ENCODE results near the gene SH2D3C.

Gene SH2D3C

DNA sequence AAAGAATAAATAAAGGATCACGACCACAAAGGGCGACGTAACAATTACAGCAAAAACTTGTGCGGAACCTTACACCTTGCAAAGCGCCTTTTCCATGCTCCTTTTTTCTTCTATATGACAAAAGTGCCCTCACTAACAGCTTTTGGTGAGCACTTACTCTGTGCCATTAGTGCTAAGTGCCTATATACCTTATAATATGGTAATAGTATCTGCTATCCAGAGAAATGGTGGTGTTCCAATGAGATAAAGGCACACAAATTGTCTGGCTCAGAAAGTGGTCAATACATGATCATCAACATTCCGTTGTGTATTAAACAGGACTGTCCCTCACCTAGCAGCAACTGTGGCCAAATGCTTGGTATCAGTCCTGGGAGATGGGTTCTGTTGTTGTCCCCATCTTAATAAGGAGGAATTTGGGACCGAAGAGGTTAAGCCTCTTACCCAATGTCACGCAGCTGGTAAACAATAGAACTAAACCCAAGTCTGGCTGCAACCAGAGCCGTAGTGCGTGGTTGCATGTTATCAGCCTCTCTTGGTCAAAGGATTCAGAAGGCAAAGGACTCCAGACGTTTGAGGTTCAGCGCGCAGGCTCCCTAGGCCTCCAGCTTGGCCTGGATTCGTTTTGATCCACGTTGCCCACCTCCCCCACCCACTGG is 42.8 kb downstream of the SH2D3C start:
- no peak for FAIRE-seq

DNA sequence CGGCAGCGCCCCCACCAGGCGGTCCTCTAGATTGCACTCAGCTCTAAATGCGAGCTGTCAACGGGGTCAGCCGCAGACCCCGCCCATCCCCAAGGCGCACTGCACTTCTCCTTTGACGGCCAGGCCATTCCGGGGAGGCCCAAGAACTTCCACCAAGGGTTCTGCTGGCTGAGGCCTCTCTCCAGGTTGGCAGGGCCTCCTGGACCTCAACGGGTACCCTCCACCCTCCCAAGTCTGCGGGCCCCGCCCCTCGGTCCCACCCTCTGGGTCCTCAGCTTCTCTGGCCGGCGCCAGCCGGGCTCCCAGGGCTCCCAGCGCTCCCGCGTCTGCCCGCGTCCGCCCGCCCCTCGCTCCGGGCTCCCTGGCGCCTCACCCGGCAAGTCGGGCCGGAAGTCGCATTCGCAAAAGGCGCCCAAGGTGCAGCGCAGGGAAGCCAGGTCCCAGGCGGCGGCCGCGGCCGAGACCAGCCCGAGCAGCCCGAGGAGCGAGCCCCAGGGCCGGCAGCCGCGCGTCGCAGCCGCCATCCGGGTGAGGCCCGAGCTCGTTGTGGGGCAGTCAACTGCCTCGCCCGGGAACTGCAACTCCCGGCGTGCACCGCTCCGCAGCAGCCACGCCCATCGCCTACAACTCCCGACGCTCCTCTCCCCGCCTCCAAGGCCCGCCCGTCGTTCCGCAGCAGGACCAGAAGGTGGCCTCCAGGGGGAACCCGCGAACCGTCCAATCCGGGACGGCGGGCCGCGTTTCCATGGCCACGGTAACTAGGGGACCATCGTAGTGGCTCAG is 43.5 kb downstream of the SH2D3C start, which contains the start of gene TOR2A:
TSS of gene TOR2A (minus strand) at position 548 of the 783 bp plus-strand sequence. CDS start at position 524, 24 bp downstream.
- FAIRE-seq = peak; percentile 65

DNA sequence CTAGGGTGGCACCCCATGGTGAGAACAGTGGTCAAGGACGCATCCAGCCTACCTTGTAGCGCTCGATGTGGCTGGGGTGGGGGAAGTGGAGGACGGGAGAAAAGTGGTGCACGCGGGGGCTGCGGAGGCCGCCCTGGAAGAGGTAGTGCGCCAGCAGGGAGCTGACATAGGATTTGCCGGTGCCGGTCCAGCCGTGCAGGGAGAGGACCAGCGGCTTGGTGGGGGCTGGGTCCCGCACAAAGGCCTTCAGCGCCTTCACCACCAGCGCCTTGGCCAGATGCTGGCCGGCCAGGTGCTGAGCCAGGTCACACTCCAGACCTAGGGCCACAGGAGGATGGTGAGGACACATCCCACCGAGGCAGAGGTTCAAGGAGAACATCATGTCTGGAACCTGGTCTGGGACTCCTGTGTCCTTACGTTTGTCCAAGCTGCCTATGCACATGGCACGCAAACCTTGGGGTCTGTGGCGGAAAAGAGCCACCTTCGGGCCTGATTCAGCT is 44.2 kb downstream of the SH2D3C start:
- no peak for FAIRE-seq

DNA sequence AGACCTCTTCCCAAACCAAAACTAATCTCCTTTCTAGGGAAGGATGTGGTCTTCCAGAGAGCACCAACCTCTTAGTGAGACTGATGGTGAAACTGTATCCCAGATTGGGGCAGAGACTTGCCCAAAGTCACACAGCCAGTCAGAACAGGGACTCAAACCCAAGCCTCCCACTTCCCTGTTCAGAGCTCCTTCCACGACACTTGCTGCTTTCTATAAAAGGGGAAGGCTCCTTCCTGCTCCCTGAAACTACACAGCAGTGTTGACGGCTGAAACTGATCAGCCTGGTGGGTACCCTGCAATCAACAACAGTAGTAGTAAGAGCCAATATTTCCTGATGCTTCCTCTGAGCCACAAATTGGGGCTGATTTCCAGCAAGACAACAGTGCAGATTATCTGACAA is 44.9 kb downstream of the SH2D3C start:
- no peak for FAIRE-seq

DNA sequence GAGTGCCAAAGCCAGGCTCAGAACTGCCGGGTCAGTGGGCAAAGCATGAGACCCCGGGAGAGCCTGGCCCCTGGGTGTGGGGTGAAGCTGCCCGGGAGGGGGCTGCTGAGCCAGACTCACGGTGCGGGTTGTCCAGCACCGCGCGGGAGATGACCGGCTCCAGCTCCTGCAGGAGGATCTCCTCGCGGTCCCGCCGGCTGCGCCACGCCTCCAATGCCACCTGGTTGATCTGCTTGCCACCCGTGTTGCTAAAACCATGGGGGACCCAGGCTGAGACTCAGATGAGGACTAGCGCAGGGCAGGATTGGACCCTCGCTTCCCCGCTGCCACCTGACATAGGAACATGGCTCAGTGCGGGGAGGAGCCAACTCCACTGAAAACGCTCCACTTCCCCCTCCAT is 46.0 kb downstream of the SH2D3C start:
- FAIRE-seq = no peak

DNA sequence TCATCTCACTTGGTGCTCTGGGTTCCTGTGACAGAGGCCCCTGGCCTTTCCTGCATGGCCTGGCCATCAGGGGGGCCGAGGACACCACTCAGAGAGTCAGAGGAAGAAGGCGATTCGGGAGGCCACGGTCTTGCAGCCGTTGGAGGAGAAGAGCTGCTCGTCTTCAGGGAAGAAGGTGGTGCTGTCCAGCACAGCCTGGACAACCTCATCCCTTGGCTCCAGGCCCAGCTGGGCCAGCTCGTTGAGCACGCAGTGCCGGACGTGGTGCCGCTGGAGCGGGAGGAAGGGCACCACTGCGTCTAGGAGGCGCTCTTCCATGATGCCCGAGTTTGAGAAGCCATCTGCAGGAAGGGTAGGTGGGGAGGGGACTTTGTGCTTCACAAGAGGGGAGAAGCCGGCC is 46.5 kb downstream of the SH2D3C start:
- no peak for FAIRE-seq

DNA sequence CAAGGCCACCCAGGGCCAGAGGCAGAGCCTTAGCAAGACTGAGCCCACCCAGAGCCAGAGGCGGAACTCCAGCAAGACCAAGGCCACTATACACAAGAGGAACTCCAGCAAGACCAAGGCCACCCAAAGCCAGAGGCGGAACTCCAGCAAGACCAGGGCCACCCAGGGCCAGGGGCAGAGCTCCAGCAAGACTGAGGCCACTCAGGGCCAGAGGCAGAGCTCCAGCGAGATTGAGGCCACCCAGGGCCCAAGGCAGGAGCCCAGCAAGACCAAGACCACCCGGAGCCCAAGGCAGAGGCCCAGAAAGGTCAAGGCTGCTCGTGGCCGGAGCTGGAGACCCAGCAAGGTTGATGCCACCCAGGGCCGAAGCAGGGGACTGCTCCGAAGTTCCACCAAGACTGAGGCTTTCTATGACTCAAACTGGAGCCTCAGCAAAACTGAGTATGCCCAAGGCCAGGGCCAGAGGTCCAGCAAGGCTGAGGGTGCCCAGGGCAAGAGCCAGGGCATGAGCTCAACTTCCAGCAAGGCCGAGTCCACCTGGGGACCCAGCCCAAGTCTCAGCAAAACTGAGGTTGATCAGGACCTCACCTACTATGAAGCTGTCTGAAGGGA is 47.6 kb downstream of the SH2D3C start:
- no peak for FAIRE-seq

DNA sequence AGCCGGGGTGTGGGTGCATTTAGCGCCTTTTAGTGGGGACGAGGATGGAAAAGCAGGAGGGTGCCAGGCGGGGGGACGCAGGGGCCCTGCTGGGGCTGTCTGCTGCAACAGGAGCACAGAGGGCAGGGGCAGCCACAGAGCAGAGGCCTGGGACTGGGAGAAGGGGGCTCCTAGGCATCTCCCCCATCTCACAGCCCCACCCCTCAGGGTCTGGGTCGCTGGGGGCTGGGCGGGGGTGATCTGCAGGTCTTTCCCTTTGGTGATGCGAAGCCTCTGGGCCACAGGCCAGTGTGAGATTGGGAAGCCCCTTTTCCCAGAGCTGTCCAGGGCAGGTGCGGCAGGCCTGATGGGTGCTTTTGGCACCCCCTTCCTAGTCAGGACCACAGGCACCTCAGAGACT is 48.2 kb downstream of the SH2D3C start:
- no peak for FAIRE-seq

DNA sequence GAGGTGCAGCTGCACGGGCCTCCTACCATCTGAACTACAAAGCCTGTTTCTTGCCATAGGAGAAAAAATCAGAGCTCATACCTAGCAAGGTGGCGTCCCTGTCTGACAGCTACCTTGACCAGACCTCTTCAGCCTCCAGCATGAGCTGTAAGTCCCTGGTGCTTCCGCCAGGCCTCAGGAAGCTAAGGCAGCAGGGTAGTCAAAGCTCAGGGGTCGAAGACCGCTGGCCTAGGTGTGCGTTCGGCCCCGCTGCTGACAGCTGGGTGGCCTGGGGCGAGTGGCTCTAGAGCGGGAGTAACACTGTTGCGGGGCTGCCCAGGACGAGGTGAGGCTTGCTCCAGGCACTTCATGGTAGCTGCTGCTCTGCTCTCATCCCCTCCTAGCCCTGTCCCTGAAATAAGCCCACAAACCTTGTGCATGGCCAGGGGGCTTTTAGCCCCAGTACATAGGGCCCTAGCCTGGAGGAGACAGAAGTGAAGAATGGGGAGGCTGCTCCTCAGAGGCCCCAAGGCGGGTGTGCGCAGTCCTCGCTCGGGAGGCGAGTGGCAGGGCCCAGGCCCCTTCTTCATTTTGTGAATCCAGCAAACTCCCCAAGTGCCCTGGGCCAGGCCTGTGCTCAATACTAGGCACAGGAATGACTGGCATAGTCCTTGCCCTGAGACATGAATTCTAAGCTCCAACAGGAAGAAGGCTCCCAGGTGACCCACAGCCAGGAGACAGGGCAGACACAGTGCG is 48.8 kb downstream of the SH2D3C start:
- FAIRE-seq = no peak

DNA sequence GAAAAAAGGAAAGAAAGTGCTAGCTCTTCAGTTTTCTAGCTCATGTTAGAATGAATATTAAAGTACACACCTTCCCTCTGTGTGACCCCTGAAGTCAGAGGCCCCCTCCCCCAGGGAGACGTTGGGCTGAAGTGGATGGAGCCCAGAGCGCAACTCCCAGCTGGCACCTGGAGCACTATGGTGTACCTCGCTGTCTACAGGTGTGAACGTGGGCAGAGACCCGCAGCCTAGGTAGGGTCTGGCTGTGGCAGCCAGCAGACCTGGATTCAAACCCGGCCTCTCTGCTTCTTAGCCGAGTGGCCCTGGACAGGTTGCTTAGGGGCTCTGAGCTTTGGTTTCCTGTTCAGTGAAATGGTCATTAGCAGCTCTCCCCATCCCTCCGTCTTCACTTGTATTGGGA is 49.7 kb downstream of the SH2D3C start:
- no peak for FAIRE-seq

DNA sequence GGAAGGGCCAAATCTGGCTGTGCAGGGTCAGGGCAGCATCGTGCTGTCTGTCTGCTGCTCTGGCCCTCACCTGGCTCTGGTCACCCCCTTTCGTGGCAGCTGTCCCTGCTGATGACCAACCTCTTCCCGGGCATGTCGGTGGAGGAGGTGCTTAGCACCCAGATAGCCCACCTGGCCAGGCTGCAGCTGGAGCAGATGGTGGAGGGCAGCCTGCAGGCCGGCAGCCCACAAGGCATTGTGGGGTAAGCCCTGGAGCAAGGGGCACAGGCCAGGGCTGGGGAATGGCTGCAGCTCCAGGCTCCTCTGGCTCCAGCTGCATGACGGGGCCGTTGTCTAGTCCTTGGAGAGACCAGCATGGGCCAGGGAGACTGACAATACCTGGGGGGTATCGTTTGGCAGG is 51.6 kb downstream of the SH2D3C start:
- no peak for FAIRE-seq

DNA sequence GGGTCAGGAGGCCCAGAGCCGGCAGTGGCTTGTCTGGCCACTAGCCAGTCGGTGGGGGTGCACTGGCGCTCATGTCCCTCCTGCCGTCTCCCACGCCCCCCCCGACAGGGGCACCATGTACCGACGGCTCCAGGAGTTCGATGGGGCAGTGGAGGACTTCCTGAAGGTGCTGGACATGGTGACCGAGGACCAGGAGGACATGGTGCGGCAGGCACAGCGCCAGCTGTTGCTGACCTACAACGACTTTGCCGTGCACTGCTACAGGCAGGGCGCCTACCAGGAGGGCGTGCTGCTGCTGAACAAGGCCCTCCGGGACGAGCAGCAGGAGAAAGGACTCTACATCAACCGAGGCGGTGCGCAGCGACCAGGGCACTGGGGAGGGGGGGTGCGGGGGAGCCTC is 54.5 kb downstream of the SH2D3C start:
- no peak for FAIRE-seq

DNA sequence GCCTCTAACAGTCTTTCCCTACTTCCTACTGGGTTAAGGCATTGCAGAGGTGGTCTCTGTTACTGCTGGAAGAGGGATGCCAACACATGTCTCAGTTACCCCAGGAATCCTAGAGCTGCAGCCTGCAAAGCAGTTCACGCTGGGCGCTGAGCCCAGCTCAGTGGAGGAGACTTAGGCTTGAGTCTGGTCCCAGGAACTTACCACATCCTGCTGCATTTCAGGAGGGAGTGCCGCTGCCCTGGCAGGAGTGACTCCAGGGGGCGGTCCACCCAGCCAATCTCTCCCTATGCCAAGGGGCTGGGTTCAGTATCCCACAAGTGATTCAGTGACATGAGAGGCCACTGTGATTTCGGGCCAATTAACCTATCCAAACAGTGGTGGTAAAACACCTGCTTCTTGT is 55.0 kb downstream of the SH2D3C start:
- no peak for FAIRE-seq

DNA sequence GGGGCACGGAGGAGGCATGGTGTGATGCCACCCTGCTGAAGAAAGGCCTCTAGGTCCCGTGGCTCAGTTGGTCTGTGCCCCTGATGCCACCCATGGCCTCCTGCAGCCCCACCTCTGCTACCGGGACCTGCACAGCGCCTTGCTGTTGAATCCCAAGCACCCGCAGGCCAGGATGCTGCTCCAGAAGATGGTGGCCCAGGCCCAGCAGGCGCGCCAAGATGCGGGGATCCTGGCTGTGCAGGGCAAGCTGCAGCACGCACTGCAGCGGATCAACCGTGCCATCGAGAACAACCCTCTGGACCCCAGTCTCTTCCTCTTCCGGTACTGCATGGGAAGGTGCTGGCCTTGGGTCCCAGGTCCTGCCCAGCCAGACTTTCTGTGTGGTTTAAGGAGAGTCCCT is 55.5 kb downstream of the SH2D3C start:
- FAIRE-seq = no peak

DNA sequence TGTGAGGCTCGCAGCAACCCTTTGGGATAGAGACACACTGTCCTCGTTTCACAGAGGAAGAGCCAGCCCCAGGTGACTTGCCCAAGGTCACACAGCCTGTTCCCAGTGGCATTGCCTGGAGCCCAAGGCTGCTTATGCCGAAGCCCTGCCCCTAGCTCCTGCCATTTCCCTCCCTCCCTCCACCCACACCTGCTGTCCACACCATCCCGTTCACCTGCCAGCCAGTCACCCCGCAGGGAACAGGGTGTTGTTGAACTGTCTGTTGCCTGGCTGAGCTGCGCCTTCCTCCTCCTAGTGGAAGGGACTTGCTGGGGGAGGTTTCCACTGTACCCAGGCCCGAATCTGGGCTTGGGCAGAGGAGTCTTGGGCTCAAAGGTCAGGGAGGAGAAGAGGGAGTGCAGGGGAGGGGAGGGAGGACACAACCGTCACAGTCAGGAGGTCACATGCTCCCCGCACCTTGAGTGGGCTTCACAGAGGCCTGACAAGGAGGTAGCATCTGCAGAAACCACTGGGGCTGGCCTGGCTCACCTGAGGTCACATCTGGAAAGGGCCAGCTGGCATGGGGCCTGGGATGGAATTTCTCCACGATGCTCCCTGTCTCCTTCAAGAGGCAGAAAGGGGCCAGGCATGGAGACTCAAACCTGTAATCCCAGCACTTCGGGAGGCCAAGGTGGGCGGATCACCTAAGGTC is 56.3 kb downstream of the SH2D3C start:
- FAIRE-seq = no peak

DNA sequence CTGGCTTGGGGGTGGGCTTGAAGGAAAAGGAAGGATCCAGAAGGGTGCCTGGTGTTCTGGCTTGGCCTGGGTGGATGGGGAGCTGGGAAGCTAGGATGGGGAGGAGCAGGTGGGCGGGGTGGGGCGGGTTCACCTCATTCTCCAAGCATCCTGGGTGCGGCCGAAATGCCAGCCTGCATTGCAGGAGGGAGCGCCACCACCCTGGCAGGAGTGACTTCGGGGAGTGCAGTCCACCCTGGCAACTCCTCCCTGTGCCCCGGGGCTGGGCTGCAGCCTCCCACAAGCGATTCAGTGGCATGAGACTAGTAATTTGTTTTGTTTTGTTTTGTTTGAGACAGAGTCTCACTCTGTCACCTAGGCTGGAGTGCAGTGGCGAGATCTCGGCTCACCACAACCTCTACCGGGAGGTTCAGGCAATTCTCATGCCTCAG is 57.1 kb downstream of the SH2D3C start:
- FAIRE-seq = no peak

DNA sequence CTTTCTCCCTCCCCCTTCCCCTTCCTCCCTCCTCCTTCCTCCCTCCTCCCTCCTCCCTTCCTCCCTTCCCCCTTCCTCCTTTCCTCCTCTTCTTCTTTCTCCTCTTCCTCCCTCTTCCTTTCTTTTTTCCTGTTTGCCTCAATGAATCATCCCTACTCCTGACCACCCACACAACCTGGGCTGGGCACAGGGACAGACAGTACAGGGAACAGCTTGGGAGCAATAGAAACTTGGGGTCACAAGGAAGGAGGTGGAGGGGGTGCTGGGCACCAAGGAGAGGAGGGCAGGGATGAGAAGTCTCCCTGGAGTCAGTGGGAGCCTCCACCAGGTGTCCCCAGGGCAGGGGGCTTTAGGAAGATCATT is 57.6 kb downstream of the SH2D3C start:
- FAIRE-seq = no peak

DNA sequence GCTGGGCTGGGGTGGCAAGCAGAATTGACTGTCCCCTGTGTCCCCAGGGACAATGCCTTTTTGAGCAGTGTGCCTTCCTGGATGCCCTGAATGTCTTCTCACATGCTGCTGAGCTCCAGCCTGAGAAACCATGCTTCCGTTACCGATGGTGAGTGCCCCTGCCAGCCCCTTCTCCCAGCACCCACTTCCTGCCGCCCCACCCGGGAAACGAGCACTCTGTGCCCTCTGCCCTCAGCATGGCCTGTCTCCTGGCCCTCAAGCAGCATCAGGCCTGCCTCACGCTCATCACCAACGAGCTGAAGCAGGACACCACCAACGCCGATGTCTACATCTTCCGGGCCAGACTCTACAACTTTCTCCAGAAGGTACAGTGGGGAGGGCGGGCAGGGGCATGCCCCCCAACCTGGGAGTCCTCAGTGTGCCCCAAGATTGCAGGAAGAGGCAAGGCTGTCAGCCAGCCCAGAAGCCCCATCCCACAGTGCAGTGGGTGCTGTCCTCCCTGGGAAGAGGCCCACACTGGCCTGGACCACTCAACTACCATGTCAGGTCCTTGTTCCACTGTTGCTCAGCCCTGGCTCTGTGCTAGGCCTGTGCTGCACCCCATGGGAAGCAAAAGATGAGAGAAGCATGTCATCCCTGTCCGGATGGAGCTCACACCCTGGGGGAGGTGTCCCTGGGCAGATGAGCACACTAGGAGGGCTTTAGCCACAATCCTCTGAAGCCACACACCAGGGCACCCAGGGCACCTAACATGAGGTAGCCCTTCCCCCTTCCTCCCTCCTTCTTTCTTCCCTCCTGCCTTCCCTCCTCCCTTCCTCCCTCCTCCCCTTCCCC is 58.2 kb downstream of the SH2D3C start:
- FAIRE-seq = no peak

DNA sequence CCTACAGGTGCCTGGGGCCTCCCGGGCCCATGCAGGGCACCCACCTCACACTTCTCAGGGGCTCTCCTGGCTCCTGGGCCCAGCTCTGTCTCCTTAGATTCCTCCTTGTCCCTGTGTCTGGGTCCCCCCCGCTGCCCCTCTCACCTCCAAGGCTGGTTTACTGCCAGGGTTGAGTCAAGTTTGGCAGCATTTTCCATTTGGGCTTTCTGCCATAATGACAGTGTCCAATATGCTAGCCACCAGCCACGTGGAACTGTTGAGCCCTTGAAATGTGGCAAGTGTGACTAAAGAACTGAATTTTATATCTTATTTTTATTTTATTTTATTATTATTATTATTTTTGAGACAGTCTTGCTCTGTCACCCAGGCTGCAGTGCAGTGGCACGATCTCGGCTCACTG is 60.7 kb downstream of the SH2D3C start:
- FAIRE-seq = no peak

DNA sequence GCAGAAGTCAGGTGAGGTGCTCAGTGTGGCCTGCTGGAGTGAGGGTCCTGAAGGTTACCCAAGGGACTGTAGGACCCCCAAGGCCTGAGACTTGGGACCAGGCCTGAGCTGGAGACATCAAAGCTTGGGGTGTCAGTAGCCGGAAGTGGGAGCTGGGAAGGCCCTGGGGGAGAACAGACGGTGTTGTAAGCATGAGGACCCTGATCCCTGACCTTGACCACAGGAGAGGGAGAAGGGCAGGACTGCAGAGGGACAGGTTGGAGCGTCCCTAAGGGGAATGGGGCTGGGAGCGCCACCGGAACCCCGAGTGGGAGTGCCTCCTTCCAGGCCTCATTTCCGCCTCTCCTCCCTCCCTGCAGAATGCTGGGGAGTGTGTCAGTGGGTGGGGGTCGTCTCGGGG is 62.1 kb downstream of the SH2D3C start:
- no peak for FAIRE-seq

DNA sequence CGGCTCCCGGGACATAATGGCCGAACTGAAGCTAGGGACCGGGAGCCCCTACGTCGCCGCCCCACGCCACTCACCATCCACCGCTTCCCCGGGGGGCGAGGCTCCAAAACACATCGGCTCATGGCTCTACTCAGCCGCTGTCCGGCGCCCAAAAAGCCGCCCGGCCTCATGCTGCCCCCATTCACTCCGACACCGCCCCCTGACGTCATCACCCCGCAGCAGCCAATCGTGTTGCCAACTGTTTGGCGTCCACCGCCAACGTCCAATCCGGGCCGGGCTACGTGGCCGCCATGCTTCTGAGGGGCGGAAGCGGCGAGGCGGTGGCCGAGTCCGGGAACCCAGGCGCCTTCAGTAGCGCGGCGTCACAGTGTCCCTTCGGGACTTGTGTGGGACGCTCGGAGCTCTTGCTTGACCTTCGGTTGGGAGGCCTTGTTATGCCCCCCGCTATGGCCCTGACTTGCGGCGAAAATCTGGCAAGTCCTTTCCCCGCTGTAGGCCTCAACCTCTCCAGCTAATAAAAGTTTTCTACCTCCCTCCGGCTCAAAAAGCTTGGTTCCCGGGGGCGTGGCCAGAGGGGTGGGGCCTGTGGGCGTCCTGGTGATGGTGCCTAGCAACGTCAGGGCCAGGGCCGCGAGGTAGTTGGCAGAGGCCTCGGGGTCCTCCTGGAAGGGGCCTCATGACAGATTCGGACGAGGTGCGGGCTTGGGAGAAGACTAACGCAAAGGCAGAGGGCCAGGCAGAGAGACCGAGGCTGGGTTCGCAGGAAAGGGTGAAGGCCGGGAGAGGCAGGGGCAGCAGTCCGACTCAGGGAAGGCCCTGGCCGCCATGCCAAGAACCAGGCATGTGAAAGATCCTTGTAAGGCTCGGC is 62.8 kb downstream of the SH2D3C start, which contains the start of the genes PTRH1 and TTC16:
TSS of gene PTRH1 (minus strand) at position 194 of the 868 bp plus-strand sequence. CDS start at position 170, 24 bp downstream.
TSS of gene TTC16 (plus strand) at position 610 of the 868 bp plus-strand sequence. CDS start at position 677, 67 bp downstream.
- peak; percentile 91 for FAIRE-seq

All from A204.1 (cell line).